K562 treated with DMSO at 1 percent for 24 hours (cell line): ENCODE results near the gene CCL20. TPM values are rescaled to one million over a fixed set of nuclear protein-coding genes. Genes with fewer than 3 reads are reported as not detected.

ENCODE experiments used
- total RNA-seq: library from RNA; unstranded; fragments of 300-600 nt; gene quantifications from 2 replicates; pipeline ENCODE4 v1.2.3, GENCODE V29; 2022; ENCODE audit warnings: low read depth; ENCODE audit not compliant: insufficient read depth

CCL20 gene, protein sequence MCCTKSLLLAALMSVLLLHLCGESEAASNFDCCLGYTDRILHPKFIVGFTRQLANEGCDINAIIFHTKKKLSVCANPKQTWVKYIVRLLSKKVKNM
- not detected in 2 replicates for total RNA-seq

GRCh38 chr2:227813562-227814353 is at the start of gene CCL20:
Gene CCL20 (plus strand): TSS chr2:227813842. CDS start chr2:227813912, 70 bp downstream.

Other genes with a start within 250 kb of the CCL20 start
- gene SCYGR2, start 214.9 kb upstream of the CCL20 start, total RNA-seq: not detected in 2 replicates
- gene SCYGR3, start 199.0 kb upstream of the CCL20 start, total RNA-seq: not detected in 2 replicates
- not detected in 2 replicates for gene SCYGR4, start 196.3 kb upstream of the CCL20 start, total RNA-seq
- not detected in 2 replicates for gene SCYGR5, start 147.0 kb upstream of the CCL20 start, total RNA-seq
- gene SLC19A3, start 95.8 kb upstream of the CCL20 start, total RNA-seq: not detected in 2 replicates
- gene SCYGR6, start 89.1 kb upstream of the CCL20 start, total RNA-seq: not detected in 2 replicates
- not detected in 2 replicates for gene SCYGR7, start 85.5 kb upstream of the CCL20 start, total RNA-seq
- not detected in 2 replicates for gene SCYGR8, start 67.9 kb upstream of the CCL20 start, total RNA-seq
- gene DAW1, start 57.8 kb downstream of the CCL20 start, total RNA-seq: not detected in 2 replicates